ENCODE measurements around the gene ZNF362.
A peak's percentile ranks its signal among the peaks of the same experiment; 100 is the strongest.

Gene ZNF362

DNA sequence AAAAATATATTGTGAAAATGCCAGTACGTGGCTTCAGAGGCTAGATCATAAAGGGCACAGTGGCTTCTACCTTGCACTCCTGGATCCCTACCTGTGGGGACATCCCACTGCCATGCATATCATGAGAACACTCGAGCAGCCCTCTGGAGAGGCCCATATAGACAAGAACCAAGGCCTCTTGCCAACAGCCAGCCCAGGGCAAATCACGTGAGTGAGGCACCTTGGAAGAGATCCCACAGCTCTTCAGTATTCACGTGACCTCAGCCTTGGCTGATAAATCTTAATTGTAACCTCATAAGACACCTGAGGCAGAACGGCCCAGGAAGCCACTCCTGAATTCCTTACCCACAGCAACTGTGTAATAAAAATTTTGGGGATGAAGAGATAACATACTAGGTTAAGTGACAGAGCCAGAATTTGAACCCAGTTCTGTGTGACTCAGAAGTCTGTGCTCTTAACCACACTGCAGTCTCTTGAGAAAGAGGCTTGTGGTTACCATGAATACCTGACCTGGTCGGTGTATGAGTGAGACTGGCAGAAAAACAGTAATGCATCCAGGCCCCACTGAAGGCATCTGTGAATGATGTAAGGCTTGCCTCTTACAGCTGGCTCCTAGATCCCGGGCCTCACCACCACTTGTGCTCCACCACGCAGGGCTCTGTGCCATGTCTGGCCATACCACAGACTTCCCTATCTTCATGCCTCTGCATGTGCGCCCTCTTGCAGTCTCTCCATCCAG, 71.5 kb downstream of the ZNF362 start:
- peak; percentile 92 for DNase-seq (ENCODE audit: low read depth)
- no peak overlapping the region for H3K4me3 ChIP-seq (ENCODE audit: low read depth, low read length)
- TF ChIP-seq, protein P1, sequence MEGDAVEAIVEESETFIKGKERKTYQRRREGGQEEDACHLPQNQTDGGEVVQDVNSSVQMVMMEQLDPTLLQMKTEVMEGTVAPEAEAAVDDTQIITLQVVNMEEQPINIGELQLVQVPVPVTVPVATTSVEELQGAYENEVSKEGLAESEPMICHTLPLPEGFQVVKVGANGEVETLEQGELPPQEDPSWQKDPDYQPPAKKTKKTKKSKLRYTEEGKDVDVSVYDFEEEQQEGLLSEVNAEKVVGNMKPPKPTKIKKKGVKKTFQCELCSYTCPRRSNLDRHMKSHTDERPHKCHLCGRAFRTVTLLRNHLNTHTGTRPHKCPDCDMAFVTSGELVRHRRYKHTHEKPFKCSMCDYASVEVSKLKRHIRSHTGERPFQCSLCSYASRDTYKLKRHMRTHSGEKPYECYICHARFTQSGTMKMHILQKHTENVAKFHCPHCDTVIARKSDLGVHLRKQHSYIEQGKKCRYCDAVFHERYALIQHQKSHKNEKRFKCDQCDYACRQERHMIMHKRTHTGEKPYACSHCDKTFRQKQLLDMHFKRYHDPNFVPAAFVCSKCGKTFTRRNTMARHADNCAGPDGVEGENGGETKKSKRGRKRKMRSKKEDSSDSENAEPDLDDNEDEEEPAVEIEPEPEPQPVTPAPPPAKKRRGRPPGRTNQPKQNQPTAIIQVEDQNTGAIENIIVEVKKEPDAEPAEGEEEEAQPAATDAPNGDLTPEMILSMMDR (IDR thresholded peaks at IDR 0.05; ENCODE audit: low read depth, low read length, missing control alignments): no peak
- in situ Hi-C loops (cut with HindIII; ENCODE audit: low sequenced_read_pairs): no loop called here

DNA sequence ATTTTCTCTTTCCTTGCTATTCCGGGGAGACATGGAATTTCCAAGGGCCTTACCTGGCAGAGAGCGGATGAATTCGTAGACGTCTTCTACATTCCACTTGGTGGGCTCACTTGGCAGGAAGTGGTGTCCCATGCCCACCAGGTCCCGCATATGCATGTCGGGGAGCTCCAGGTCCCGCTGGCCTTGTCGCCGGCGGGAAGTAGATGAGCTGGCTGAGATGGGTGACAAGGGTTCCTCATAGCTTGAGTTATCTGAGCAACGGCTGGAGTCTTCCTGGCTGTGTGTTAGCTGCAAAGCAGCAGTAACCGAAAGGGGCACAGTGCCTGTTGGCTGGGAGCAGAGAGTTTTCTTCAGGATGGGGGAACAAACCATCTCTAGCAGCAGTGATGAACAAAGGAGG, 72.5 kb downstream of the ZNF362 start:
- DNase-seq (ENCODE audit: low read depth): no peak
- H3K4me3 ChIP-seq (ENCODE audit: low read depth, low read length): no peak overlapping the region
- TF ChIP-seq, protein P1 (IDR thresholded peaks at IDR 0.05; ENCODE audit: low read depth, low read length, missing control alignments): no peak
- in situ Hi-C loops (cut with HindIII; ENCODE audit: low sequenced_read_pairs): no loop called here

DNA sequence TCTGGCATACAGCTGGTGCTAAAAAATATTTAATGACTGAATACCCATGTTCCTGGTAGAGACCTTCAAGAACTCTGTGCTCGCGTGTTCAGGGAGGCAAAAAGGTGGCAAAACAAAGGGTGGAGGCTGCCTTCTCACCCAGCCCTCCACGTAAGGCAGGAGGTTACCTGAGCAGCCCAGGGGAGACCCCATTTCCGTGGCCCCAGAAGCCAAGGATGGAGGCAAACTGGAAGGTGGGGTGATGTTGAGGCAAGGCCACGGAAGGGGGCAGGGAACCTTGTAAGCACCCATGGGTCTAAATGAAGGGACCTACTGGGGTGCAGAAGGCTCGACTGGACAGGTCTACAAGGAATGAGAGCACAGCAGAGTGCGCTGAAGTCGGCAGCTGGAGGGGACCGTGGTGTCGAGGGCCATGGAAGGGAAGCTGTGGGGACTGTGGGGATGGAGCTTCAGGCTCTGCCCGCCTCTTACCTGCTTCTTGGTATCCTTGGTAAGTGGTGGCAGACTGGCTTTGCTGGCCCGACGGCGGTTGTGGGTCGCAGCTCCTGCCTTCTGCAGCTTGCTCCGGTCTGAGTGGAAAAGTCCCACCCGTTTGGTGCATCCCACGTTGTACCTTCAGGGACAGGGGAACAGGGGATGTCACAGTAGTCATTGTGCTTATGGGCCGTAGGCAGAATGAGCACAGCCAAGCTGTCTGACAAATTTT, 73.5 kb downstream of the ZNF362 start:
- TF ChIP-seq, protein P1 (IDR thresholded peaks at IDR 0.05; ENCODE audit: low read depth, low read length, missing control alignments): no peak
- no peak for DNase-seq (ENCODE audit: low read depth)
- in situ Hi-C loops (cut with HindIII; ENCODE audit: low sequenced_read_pairs): no loop called here
- no peak overlapping the region for H3K4me3 ChIP-seq (ENCODE audit: low read depth, low read length)

DNA sequence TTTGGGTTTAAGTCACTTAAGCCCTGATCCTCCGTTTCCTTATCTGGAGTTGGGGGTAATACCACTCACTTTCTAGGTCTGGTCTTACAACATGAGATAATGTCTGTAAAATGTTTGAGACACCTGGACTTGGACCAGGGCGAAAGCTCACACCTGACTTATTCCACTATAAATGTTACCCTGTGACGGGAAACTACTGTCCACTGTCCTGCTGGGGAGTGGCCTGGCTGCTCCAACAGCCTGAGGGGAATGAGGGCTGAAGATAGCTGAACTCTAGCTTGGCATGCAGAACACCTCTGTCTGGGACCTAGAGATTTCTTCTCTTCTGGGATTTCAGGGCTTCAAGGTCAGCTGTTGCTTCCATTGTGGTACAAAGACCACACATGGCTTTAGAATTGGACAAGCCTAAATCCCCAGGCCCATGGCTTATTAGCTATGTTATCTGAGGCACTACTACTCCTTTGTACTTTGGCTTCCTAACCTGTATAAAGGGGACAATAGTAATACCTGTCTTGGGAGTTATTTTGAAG, 74.1 kb downstream of the ZNF362 start:
- H3K4me3 ChIP-seq (ENCODE audit: low read depth, low read length): no peak overlapping the region
- TF ChIP-seq, protein P1 (IDR thresholded peaks at IDR 0.05; ENCODE audit: low read depth, low read length, missing control alignments): no peak
- no peak for DNase-seq (ENCODE audit: low read depth)
- in situ Hi-C loops (cut with HindIII; ENCODE audit: low sequenced_read_pairs): no loop called here

DNA sequence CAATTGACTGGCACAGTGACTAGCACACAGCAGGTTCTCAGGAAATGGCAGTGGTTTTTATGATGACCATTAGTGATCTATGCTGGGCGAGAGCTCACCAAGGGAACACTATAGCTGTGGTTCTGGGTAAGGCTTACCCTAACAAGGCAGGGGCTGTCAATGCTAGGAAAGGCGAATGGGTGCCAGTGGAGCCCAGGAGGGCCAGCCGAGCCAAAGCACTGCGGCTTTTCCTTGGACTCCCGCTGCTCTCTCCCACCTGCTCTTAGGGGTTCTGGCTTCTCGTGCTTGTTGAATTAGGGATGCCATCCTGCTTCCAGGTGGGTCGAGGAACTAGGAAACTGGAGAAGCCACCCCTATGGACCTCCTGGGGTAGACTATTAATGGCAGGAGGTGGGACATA, 74.6 kb downstream of the ZNF362 start:
- no peak for DNase-seq (ENCODE audit: low read depth)
- H3K4me3 ChIP-seq (ENCODE audit: low read depth, low read length): no peak overlapping the region
- in situ Hi-C loops (cut with HindIII; ENCODE audit: low sequenced_read_pairs): no loop called here
- TF ChIP-seq, protein P1 (IDR thresholded peaks at IDR 0.05; ENCODE audit: low read depth, low read length, missing control alignments): no peak

DNA sequence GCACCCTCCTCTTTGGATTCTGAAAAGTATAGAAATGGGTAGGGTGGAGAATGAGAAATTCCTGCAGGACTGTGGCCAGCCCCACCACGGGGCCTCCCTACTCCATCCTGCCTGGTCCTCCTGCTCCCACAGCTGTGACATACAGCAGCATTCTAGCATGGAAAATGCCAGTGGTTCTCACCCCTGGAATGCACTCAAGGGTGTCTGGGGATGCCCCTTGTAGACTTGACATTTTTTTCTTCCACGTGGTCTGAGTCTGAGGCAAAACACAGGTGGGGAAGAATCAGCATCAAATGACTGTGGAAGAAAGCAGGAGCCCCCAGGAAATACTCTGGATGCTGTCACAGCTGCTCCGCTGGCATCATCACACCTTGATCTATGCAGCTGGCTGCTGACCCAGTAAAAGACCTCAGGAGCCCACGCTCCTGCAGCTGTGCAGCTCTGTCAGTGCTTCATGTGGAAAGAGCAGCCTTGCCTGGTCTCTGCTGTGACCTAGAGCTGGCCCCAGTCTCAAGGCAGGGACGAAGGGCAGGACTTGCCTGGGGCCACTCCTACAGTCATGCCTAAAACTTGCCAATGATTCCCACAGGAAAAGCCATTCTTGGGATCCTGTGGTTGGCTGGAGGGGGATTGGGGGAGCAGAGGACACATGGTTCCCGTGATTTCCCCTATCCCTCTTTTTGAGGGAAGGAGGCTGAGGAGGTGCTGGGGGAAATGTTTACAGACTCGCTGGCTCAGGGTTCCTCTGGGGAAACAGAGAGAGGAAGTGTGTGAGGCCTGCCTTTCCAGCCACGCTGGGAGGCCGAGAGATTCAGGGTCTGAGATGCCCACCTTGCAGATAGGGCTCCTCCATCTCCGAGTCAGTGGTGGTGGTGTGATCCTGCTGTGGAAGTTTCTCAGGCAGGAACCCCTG, 75.4 kb downstream of the ZNF362 start:
- no peak for DNase-seq (ENCODE audit: low read depth)
- in situ Hi-C loops (cut with HindIII; ENCODE audit: low sequenced_read_pairs): no loop called here
- H3K4me3 ChIP-seq (ENCODE audit: low read depth, low read length): no peak overlapping the region
- TF ChIP-seq, protein P1 (IDR thresholded peaks at IDR 0.05; ENCODE audit: low read depth, low read length, missing control alignments): no peak
